Forelimb muscle (tissue), 1 donor: Measurements from ENCODE around the gene STARD13. TPM values are rescaled to one million over a fixed set of nuclear protein-coding genes. Genes with fewer than 3 reads are reported as not detected.
"Not testable (repeated sequence)": the region's sequence is repeated elsewhere in the genome, so short reads cannot be mapped to it uniquely, and the experiment has no call there.

ENCODE experiments used
- DNase-seq: peaks from one replicate; pipeline ENCODE4 v3.0.0-alpha.2; 2013; ENCODE audit warnings: low read depth
- polyA plus RNA-seq: library from polyadenylated mRNA; unstranded; fragments of 120-200 nt; gene quantifications from one replicate; pipeline ENCODE4 v1.2.1, GENCODE V29; 2013; ENCODE audit not compliant: insufficient read length

STARD13 gene
- polyA plus RNA-seq, 1 donor, result 21.4 TPM

- DNase-seq, result no peak
These were observed 34.4 kb downstream of the STARD13 start for GRCh38 chr13:33251131-33251661.

DNA sequence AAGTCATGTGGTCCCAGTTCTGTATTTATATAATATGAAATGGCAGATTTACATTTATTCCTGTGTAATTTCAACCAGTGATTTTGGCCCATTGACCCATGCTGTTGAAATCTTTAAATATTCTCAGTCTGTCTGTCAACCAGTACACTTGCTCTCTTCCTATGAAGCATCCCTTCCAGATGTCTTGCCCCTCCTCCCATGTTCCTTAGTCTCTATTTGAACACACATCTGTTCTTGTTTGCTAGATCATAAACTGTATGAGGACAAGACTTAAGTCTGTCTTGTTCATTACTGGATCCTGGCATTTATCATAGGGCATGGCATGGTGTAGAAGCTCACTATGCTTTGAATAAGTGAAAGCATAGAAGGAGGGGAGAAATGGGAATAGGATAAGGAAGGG, 34.9 kb downstream of the STARD13 start:
- DNase-seq, result no peak

- DNase-seq, result no peak
These were observed 35.7 kb downstream of the STARD13 start for GRCh38 chr13:33249894-33250293.

GRCh38 chr13:33249066-33249465, 36.5 kb downstream of the STARD13 start:
- DNase-seq, result no peak

- no peak for DNase-seq
These were observed 39.9 kb downstream of the STARD13 start for GRCh38 chr13:33245505-33246158.

- no peak for DNase-seq
These were observed 40.7 kb downstream of the STARD13 start for GRCh38 chr13:33244907-33245287.

DNA sequence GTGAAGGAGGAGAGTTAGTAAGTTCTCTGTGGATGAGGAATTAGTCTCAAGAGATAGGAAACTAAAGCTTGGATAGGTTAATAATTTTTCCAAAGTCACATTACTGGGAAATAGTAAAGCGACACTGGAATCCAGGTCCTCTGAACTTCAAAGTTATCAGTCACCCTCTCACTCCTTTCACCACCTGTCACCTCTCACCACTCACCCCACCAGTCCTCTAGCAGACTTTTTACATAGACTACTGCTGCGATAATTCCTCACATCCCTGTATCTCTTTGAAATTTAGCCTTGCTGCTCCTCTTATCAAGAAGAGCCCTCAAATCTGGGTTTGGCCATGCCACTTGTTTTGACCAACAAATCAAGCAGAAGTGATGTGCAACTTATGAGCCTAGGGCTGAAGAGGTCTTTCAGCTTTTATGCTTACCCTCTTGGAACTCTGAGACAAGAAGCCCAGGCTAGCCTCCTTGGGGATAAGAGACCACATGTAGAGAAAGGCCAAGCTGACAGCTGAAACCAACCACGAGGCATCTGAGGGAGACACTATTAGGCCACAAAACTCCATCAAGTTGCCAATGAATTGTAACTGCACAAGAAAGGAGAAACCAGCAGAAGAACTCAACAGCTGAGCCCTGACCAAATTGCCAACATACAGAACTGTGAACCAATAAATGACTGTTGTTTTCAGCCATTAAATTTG, 41.2 kb downstream of the STARD13 start:
- DNase-seq, result no peak

DNA sequence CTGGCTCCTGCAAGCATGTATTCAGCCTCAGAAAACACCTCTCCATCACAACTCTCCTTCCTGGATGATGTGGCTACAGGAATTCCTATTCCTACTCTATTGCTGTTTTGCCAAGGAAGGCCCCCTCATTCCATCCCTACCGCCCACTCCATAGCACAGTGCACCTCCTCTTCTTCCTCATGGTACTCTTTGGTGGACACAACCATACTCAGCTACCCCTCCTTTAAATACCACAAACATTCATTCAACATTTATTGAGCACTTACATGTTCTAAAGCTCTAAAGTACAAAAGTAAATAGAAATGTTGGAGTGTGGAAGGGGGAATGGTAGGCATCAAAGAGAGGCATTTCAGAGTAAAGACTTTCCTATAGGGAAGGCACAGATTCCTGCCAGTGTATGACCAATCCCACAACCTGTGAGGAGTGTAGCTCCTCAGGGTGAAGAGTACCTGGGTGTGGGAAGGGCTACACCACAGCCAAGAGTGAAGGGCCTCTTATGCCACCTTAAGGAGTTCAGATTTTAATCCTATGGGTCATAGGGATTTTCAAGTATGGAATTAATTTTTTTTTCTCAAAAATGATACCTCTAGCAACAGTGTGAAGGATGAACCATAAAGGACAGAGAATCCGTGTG, 42.5 kb downstream of the STARD13 start:
- no peak for DNase-seq

- DNase-seq, result not testable (repeated sequence)
These were observed 43.2 kb downstream of the STARD13 start for GRCh38 chr13:33242372-33242771.

DNA sequence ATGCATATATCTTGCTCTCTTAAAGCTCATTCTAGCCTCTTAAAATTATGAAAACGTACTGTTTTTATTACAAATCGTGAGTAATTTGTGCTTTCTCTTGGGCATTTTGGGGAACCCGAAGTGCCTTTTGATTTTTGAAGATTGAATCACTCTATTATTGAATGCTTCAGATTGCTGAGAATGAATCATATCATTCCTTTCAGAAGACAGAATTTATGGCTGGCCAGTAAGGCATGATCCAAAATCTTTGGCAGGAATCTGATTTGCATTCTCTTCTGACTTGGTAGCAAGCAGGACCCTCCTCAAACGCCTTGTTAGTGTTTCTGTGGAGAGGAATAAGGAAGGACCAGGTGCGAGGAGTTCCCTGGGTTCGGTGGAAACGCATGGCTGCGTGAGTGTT, 49.5 kb downstream of the STARD13 start:
- no peak for DNase-seq

DNA sequence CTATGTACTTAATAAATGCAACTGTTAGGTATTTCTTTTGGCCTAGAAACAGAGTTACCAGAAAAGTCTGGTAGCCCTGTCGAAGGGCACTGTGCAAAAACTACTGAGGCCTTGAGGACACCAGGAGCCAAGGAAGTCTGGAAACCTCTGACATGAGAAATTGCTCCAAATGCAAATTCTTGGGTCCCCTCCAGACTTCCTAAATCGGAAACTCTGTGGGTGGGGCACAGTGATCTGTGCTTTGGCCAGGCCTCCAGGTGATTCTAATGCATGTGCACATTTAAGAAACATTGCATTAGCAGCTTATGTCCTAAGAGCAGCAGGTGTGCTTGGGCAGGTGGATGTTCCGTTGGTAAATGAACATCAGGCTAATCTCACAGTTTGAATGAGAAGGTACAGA, 50.0 kb downstream of the STARD13 start:
- no peak for DNase-seq

DNA sequence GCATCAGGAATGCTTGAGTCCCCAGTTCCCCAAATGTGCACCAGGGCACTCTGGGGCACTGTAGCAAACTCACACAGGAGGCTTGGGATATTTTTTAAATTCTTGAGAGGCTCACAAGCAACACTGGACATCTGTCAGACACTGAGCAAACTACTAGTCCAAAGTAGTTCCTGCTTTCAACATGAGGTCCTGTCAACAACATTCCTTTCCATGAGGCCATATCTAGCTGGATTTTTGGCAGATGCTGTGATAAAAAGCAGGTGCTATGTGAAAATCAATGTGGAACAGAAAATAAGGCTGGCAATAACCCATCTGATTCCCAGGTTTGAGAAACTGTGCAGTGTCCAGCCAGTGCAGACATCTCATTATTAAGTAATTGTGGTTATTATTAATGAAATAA, 50.5 kb downstream of the STARD13 start:
- DNase-seq, result no peak

- DNase-seq, result no peak
These were observed 52.0 kb downstream of the STARD13 start for GRCh38 chr13:33233547-33233946.

GRCh38 chr13:33232883-33233282, 52.7 kb downstream of the STARD13 start:
- no peak for DNase-seq

DNA sequence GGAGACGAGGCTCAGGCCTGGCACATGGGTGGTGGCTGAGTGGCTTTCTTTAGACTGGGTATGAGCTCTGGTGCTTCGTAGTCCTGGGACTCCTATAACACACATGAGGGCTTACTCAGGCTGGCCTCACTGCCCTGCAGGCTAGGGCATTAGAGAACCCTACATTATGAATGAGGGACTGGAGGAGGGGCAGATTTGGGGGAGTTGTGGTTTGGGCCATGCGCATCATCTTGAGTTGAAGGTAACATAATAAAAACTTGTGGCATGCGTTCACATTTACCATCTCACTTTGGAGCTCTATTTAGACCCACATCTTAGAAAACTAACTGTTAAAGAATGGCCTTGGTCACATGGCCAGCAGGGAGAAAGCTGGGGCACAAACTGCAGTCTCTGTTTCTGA, 54.2 kb downstream of the STARD13 start:
- DNase-seq, result no peak

DNA sequence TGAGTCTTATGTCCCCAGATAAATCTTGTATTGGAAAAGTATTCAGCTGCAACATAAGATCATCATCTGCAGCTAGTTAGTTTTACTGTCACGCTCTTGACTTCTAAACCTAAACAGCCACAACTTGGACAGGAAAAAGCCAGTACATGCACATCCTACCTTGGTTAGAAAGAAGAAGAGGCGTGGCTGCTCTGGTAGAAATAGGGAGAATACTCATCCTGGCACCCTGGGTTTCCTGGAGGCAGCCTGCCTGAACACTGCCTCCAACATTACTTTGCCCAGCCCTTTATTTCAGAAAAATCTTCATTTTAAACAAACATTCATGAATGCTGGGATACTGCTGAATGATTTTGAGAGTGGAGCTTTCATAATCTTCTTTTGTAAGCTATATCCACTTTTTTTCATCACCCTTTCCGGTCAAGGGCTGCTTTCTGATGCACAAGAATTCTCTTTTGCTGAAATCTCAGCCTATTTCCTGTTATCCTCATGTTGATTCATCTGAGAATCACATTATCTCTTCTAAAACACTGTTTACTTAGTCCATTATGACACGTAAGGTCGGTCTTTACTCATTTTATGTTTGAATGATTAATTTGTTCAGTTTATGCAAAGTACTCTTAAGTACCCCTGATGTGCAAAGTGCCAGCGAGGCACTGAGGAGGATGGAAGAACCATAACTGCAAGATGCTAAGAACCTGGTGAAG, 55.2 kb downstream of the STARD13 start:
- no peak for DNase-seq

- peak; percentile 80 for DNase-seq
These were observed 55.9 kb downstream of the STARD13 start for GRCh38 chr13:33229446-33230177.

GRCh38 chr13:33228648-33229445, 56.7 kb downstream of the STARD13 start:
- DNase-seq, result no peak

GRCh38 chr13:33227927-33228647, 57.5 kb downstream of the STARD13 start:
- no peak for DNase-seq

DNA sequence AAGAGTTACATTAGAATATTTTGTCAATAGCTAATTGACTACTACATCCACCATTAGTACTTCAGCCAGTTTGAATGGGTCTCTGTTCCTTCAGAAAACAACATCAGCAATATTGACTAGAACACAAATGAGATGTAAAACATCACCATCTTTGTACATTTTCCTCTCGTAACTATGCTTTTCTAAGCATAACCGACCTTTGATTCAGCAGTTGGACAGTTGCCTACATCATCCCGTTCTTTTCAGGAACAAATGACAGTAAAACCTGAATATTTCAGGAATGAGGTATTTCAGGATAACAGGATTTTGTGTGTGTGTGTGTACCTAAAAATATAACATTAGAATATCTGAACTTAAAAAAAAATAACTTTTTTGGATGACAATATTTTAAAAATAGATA, 60.9 kb downstream of the STARD13 start:
- DNase-seq, result no peak
